Suprapubic skin (tissue), 3 donors: ENCODE data around the gene UPF3A.

Experiments used
- CTCF ChIP-seq, 2 donors: fragments of 200-600 bp in 1 of 2; fragments of 450-650 bp in 1 of 2; sonication (generic) in 1 of 2; IDR thresholded peaks; one replicate each; pipeline ENCODE4 v1.5.1; 2016 to 2019; ENCODE audit warnings: antibody characterized with exemption in 2 of 2, mild to moderate bottlenecking in 1 of 2, moderate library complexity in 1 of 2
- POLR2A ChIP-seq, 2 donors: fragments of 450-650 bp; IDR thresholded peaks; one replicate each; pipeline ENCODE4 v1.6.1; 2017; ENCODE audit warnings: antibody characterized with exemption in 2 of 2, mild to moderate bottlenecking in 2 of 2, moderate library complexity in 2 of 2

- TF ChIP-seq CTCF (IDR thresholded peaks at IDR 0.05) (peak in 1 of 2 donors; percentile 34), POLR2A (IDR thresholded peaks at IDR 0.05) (no peak)
Measured at GRCh38 chr13:114234645-114235421, 46.6 kb upstream of the UPF3A start, which contains the start of gene CDC16.
